Temporal lobe (tissue), 2 donors: ENCODE data around the gene PILRB. TPM values are rescaled to one million over a fixed set of nuclear protein-coding genes. Genes with fewer than 3 reads are reported as not detected.

Experiments
- small RNA-seq: library from RNA; depleted of rRNA; stranded (forward); fragments of <200 nt; gene quantifications from one replicate; pipeline ENCODE3, GENCODE V24; 2014; ENCODE audit warnings: low replicate concordance
- total RNA-seq: library from RNA; depleted of rRNA; stranded (reverse); fragments of >200 nt; gene quantifications from one replicate; pipeline ENCODE4 v1.2.3, GENCODE V29; 2014

Gene PILRB
- total RNA-seq, 1 donor from 2014 or later: 8.1 TPM

Small RNA genes lying within 50 kb of the gene (small RNA-seq; reads per million reads assigned to genes)
- not detected for gene RF00019

Other genes with a start within 250 kb of the PILRB start
- gene TAF6, start 238.8 kb upstream of the PILRB start, total RNA-seq: 32.2 TPM
- 11.1 TPM for gene CNPY4, start 238.5 kb upstream of the PILRB start, total RNA-seq
- 2.2 TPM for gene MBLAC1, start 231.2 kb upstream of the PILRB start, total RNA-seq
- 44.0 TPM for gene LAMTOR4, start 209.2 kb upstream of the PILRB start, total RNA-seq
- gene TRAPPC14, start 199.4 kb upstream of the PILRB start, total RNA-seq: 9.6 TPM
- 3.9 TPM for gene GAL3ST4, start 189.5 kb upstream of the PILRB start, total RNA-seq
- gene GPC2, start 180.7 kb upstream of the PILRB start, total RNA-seq: 44.3 TPM
- 0.74 TPM for gene STAG3, start 180.2 kb upstream of the PILRB start, total RNA-seq
- gene PVRIG, start 138.2 kb upstream of the PILRB start, total RNA-seq: not detected
- gene SPDYE3, start 50.4 kb upstream of the PILRB start, total RNA-seq: not detected
- gene PILRA, start 15.4 kb downstream of the PILRB start, total RNA-seq: 1.2 TPM
- 1.5 TPM for gene ZCWPW1, start 70.6 kb downstream of the PILRB start, total RNA-seq
- 16.7 TPM for gene MEPCE, start 71.7 kb downstream of the PILRB start, total RNA-seq
- 5.9 TPM for gene PPP1R35, start 78.4 kb downstream of the PILRB start, total RNA-seq
- gene SPACDR, start 106.1 kb downstream of the PILRB start, total RNA-seq: 0.25 TPM
- 8.4 TPM for gene TSC22D4, start 121.1 kb downstream of the PILRB start, total RNA-seq
- 29.7 TPM for gene NYAP1, start 125.8 kb downstream of the PILRB start, total RNA-seq
- 2.0 TPM for gene AGFG2, start 181.1 kb downstream of the PILRB start, total RNA-seq
- 0.25 TPM for gene SAP25, start 215.8 kb downstream of the PILRB start, total RNA-seq
- 4.9 TPM for gene LRCH4, start 228.0 kb downstream of the PILRB start, total RNA-seq
- not detected for gene FBXO24, start 228.2 kb downstream of the PILRB start, total RNA-seq
- gene PCOLCE, start 244.2 kb downstream of the PILRB start, total RNA-seq: 6.9 TPM